ENCODE data around the gene PPHLN1.
A peak's percentile ranks its signal among the peaks of the same experiment; 100 is the strongest.

PPHLN1 gene

GRCh38 chr12:42325653-42326474 is at the start of gene PPHLN1, which contains the start of gene ZCRB1:
Gene PPHLN1 (plus strand): TSS chr12:42326167. CDS start chr12:42335903, 9,736 bp downstream.
Gene ZCRB1 (minus strand): TSS chr12:42326094. CDS start chr12:42324102, 1,992 bp downstream.
- peak; percentile 80 for DNase-seq

GRCh38 chr12:42277396-42278127 is 48.4 kb upstream of the PPHLN1 start:
- no peak for DNase-seq

GRCh38 chr12:42278128-42278510 is 47.8 kb upstream of the PPHLN1 start:
- no peak for DNase-seq

GRCh38 chr12:42281278-42281677 is 44.7 kb upstream of the PPHLN1 start:
- DNase-seq = no peak

GRCh38 chr12:42281844-42282243 is 44.1 kb upstream of the PPHLN1 start:
- DNase-seq = no peak

GRCh38 chr12:42282294-42282693 is 43.7 kb upstream of the PPHLN1 start:
- no peak for DNase-seq

- no peak for DNase-seq
Observed at GRCh38 chr12:42283739-42284138, 42.2 kb upstream of the PPHLN1 start.

GRCh38 chr12:42284157-42284556 is 41.8 kb upstream of the PPHLN1 start:
- DNase-seq = no peak

- no peak for DNase-seq
Observed at GRCh38 chr12:42284876-42285275, 41.1 kb upstream of the PPHLN1 start.

GRCh38 chr12:42285431-42285830 is 40.5 kb upstream of the PPHLN1 start:
- DNase-seq = no peak

GRCh38 chr12:42286741-42287140 is 39.2 kb upstream of the PPHLN1 start:
- DNase-seq = no peak

GRCh38 chr12:42288544-42288943 is 37.4 kb upstream of the PPHLN1 start:
- no peak for DNase-seq

- no peak for DNase-seq
Observed at GRCh38 chr12:42291680-42292079, 34.3 kb upstream of the PPHLN1 start.

- DNase-seq = no peak
Observed at GRCh38 chr12:42296503-42297109, 29.4 kb upstream of the PPHLN1 start.

- no peak for DNase-seq
Observed at GRCh38 chr12:42298887-42299286, 27.1 kb upstream of the PPHLN1 start.

- no peak for DNase-seq
Observed at GRCh38 chr12:42299392-42300308, 26.3 kb upstream of the PPHLN1 start.

GRCh38 chr12:42306297-42306696 is 19.7 kb upstream of the PPHLN1 start:
- no peak for DNase-seq

GRCh38 chr12:42308390-42308789 is 17.6 kb upstream of the PPHLN1 start:
- DNase-seq = no peak

GRCh38 chr12:42309996-42310395 is 16.0 kb upstream of the PPHLN1 start:
- no peak for DNase-seq

GRCh38 chr12:42315108-42315507 is 10.9 kb upstream of the PPHLN1 start:
- no peak for DNase-seq

GRCh38 chr12:42320796-42321195 is 5.2 kb upstream of the PPHLN1 start:
- no peak for DNase-seq

GRCh38 chr12:42322567-42322966 is 3.4 kb upstream of the PPHLN1 start:
- no peak for DNase-seq

GRCh38 chr12:42323856-42324255 is 2.1 kb upstream of the PPHLN1 start:
- no peak for DNase-seq
